H1 (cell line): ENCODE results near the gene PIGK. TPM values are rescaled to one million over a fixed set of nuclear protein-coding genes. Genes with fewer than 3 reads are reported as not detected.

Experiments
- BCL11A ChIP-seq, 2 experiments: IDR thresholded peaks; one replicate each; pipeline ENCODE4 v1.6.1; 2011; ENCODE audit warnings: low read depth in 2 of 2, low read length in 2 of 2, mild to moderate bottlenecking in 2 of 2
- CBX8 ChIP-seq: fragments of 300-800, 300-1000 bp; sonication (generic); IDR thresholded peaks from 2 replicates; pipeline ENCODE4 v1.7.1; 2016; ENCODE audit warnings: low read depth, low read length, borderline replicate concordance
- KDM4A ChIP-seq: IDR thresholded peaks from one replicate; pipeline ENCODE4 v1.7.1; 2012; ENCODE audit warnings: low read depth, mild to moderate bottlenecking, moderate library complexity, low read length, inconsistent platforms; ENCODE audit not compliant: severe bottlenecking
- KDM5A ChIP-seq: fragments of 200-600 bp; IDR thresholded peaks from 2 replicates; pipeline ENCODE4 v1.7.1; 2012; ENCODE audit warnings: mild to moderate bottlenecking, low read length, inconsistent platforms, mixed read lengths
- RAD21 ChIP-seq, 2 experiments: IDR thresholded peaks in 1 of 2; conservative IDR thresholded peaks in 1 of 2; 2 replicates each; pipeline ENCODE4 v1.6.1; 2011; ENCODE audit warnings: low read depth in 2 of 2, low read length in 2 of 2, improper control_type of control experiment in 1 of 2, inconsistent platforms in 1 of 2, mild to moderate bottlenecking in 1 of 2, moderate library complexity in 1 of 2
- RFX5 ChIP-seq: IDR thresholded peaks from 2 replicates; pipeline ENCODE4 v1.6.1; 2011; ENCODE audit warnings: low read depth, low read length, improper control_type of control experiment, borderline replicate concordance
- RNF2 ChIP-seq: fragments of 200-900, 300-1000 bp; sonication (generic); IDR thresholded peaks from 2 replicates; pipeline ENCODE4 v1.7.1; 2016; ENCODE audit warnings: borderline replicate concordance, low read depth, mild to moderate bottlenecking, antibody characterized with exemption, low read length; ENCODE audit not compliant: poor library complexity, severe bottlenecking; ENCODE audit errors: missing control alignments
- TAF1 ChIP-seq: IDR thresholded peaks from 2 replicates; pipeline ENCODE4 v1.6.1; 2011; ENCODE audit warnings: mild to moderate bottlenecking, low read depth, low read length
- polyA plus RNA-seq, 7 experiments: library from polyadenylated mRNA; depleted of rRNA in 3 of 7; stranded (reverse) in 5 of 7; unstranded in 2 of 7; fragments of >200 nt in 5 of 7; fragments of 200-250 nt in 2 of 7; gene quantifications; 1 replicate in 5 of 7; 2 replicates in 1 of 7; 4 replicates in 1 of 7; pipeline versions ENCODE4 v1.2.1 to v1.2.3, GENCODE V29; 2011 to 2013; ENCODE audit warnings: missing spikeins in 2 of 7, mixed read lengths in 2 of 7
- total RNA-seq: library from RNA; stranded (reverse); fragmentation: NEBNext Ultra II Directional; extraction: Animal tissue kit (Norgen Biotek cat#: 25700); gene quantifications from 2 replicates; pipeline ENCODE4 v1.2.1, GENCODE V29; 2021
- TF ChIP-seq, protein P1 (sequence below), 3 experiments: IDR thresholded peaks; 1 replicate in 2 of 3; 2 replicates in 1 of 3; pipeline versions ENCODE4 v1.5.1 to v1.6.1; 2011; ENCODE audit warnings: low read length in 3 of 3, mild to moderate bottlenecking in 3 of 3, inconsistent platforms in 2 of 3, low read depth in 1 of 3, moderate library complexity in 1 of 3; ENCODE audit not compliant: insufficient read depth in 1 of 3; ENCODE audit errors: control extremely low read depth in 1 of 3
- TF ChIP-seq, protein P2 (sequence below): IDR thresholded peaks from 2 replicates; pipeline ENCODE4 v1.6.1; 2011; ENCODE audit warnings: low read depth, mild to moderate bottlenecking, low read length; ENCODE audit not compliant: insufficient read depth

Gene PIGK
- total and polyA plus RNA-seq, 2 of the 8 experiments (the other 6 are each of a cell fraction or from before 2014, with no cell fraction given), result 5.6 to 23.2 TPM

DNA sequence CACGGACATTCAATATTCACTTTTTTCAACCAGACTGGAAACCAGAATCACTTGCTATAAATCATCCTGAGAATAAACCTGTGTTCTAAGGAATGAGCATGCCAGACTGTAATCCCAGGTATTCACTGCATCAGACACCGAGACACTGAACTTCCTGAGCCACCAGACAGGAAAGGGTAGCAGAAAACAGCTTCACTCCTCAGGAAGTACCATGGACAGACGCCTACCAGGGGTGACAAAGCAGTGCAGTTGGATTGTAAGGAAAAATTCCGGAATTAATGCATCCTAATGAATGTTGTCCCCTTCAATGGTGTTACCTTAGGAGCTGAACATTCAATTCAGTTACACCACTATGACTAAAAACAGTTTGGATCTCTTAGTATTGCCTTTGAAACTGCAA is 156.1 kb downstream of the PIGK start (continued):
- TF ChIP-seq, protein P1, sequence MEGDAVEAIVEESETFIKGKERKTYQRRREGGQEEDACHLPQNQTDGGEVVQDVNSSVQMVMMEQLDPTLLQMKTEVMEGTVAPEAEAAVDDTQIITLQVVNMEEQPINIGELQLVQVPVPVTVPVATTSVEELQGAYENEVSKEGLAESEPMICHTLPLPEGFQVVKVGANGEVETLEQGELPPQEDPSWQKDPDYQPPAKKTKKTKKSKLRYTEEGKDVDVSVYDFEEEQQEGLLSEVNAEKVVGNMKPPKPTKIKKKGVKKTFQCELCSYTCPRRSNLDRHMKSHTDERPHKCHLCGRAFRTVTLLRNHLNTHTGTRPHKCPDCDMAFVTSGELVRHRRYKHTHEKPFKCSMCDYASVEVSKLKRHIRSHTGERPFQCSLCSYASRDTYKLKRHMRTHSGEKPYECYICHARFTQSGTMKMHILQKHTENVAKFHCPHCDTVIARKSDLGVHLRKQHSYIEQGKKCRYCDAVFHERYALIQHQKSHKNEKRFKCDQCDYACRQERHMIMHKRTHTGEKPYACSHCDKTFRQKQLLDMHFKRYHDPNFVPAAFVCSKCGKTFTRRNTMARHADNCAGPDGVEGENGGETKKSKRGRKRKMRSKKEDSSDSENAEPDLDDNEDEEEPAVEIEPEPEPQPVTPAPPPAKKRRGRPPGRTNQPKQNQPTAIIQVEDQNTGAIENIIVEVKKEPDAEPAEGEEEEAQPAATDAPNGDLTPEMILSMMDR (IDR thresholded peaks at IDR 0.05; ENCODE audit: control extremely low read depth in 1 of 3, insufficient read depth in 1 of 3, low read depth in 1 of 3, low read length in 3 of 3), result no peak
- TF ChIP-seq KDM4A (no peak), RAD21 (IDR thresholded peaks at IDR 0.05 in 1 of 2, conservative IDR thresholded peaks at IDR 0.05 in 1 of 2; ENCODE audit: low read depth in 2 of 2, low read length in 2 of 2) (no peak), CBX8 (no peak), BCL11A (IDR thresholded peaks at IDR 0.05; ENCODE audit: low read depth in 2 of 2, low read length in 2 of 2) (no peak), TAF1 (no peak), RFX5 (no peak), KDM5A (no peak), RNF2 (no peak)
- TF ChIP-seq, protein P2, sequence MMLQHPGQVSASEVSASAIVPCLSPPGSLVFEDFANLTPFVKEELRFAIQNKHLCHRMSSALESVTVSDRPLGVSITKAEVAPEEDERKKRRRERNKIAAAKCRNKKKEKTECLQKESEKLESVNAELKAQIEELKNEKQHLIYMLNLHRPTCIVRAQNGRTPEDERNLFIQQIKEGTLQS, result no peak
- TF ChIP-seq, all 59 proteins: peak for 0
